Activated T-cell treated with anti-CD3 and anti-CD28 coated beads for 24 hours (primary cell): Measurements from ENCODE around the gene RPL7L1.
"Not testable (repeated sequence)": the region's sequence is repeated elsewhere in the genome, so short reads cannot be mapped to it uniquely, and the experiment has no call there.

Source experiments
- DNase-seq: peaks from one replicate; pipeline ENCODE4 v3.0.0-alpha.2; 2020; ENCODE audit warnings: low read depth

The RPL7L1 gene

DNA sequence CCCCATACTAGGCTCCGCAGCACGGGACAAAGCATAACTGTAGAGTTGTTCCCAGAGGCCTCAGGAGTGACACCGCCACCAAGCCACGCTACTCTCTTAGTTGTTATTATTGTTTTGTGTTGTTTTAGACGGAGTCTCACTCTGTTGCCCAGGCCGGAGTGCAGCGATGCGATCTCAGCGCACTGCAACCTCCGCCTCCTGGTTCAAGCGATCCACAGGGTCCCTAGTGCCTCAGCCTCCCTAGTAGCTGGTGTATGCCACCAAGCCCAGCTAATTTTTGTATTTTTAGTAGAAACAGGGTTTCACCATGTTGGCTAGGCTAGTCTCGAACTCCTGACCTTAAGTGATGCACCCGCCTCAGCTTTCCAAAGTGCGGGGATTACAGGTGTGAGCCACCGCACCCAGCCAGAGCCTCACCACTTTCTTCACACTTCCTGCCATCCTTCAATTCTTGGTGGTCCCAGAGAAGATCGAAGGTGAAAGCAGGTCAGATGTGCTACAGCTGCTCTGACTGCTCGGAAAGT is 11.8 kb downstream of the RPL7L1 start:
- DNase-seq = no peak

DNA sequence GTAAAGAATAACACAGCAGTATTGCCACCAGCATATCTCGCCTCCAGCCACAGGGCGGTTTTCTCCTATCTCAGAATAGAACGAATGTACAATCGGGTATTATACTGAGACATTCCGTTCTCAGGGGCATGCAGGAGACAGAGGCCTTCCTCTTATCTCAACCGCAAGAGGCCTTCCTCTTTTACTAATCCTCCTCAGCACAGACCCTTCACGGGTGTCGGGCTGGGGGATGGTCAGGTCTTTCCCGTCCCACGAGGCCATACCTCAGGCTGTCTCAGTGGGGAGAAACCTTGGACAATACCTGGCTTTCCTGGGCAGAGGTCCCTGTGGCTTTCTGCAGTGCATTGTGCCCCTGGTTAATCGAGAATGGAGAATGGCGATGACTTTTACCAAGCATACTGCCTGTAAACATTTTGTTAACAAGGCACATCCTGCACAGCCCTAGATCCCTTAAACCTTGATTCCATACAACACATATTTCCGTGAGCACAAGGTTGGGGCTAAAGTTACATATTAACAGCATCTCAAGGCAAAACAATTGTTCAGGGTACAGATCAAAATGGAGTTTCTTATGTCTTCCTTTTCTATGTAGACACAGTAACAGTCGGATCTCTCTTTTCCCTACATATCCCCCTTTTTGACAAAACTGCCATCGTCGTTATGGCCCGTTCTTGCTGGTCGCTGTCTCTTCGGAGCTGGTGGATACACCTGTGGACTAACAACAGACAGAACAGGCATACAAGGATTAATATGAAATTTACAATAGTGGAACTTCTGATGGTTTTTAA is 14.8 kb downstream of the RPL7L1 start:
- DNase-seq = not testable (repeated sequence)

DNA sequence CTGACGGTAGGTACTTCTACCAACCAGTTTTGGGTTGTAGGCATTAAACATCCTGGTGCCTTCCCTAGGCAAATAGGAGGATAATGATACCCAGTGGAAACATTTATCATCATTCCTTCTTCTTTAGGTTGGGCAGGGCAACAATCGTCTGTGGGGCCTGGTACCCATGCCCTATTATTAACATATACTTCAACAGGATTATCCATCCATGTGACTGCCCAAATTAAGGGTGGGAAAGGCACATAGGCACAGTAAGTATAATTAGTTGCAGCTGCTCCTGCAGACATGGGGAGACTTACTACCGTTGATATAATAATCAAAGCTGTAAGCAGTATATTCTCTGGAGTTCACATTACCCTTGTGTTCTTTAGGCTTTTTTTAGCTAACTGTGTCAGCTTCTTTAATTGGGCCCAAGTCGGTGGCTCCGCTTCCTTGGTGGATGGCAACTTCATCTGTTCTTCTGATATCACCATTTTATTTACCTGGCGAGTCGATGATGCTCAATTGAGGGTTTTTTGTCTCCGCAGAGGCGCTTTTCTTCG is 16.8 kb downstream of the RPL7L1 start:
- no peak for DNase-seq

DNA sequence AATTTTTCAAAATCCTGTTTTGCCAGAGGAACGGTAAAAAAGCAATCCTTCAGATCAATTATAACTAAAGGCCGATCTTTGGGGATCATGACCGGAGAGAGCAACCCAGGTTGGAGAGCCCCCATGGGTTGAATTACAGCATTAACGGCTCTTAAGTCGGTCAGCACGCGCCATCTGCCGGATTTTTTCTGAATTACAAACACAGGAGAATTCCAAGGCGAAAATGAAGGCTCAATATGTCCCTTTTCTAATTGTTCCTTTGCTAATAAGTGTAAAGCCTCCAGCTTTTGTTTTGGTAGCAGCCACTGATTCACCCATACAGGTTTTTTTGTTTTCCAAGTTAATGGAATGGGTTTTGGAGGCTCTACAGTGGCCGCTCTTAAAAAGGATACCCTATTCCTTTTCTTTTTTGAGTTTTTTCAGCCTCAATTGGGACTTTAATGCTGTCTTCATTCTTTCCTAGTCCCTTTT is 19.5 kb downstream of the RPL7L1 start:
- DNase-seq = peak; percentile 65

DNA sequence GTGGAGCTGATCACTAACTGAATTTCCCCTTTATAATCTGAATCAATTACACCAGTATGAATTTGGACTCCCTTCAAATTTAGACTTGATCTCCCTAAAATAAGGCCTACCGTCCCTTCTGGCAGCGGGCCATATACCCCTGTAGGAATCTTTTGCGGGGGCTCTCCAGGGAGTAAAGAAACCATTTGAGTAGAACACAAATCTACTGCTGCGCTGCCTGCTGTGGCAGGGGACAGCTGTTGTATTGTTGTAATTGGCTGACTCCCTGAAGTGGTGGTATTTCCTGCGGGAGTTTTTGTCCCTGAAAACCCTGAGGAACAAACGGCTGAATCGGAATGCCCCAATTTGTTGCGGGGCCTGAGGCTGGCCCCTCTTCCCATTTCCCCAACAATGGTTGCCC is 20.5 kb downstream of the RPL7L1 start:
- DNase-seq = no peak

DNA sequence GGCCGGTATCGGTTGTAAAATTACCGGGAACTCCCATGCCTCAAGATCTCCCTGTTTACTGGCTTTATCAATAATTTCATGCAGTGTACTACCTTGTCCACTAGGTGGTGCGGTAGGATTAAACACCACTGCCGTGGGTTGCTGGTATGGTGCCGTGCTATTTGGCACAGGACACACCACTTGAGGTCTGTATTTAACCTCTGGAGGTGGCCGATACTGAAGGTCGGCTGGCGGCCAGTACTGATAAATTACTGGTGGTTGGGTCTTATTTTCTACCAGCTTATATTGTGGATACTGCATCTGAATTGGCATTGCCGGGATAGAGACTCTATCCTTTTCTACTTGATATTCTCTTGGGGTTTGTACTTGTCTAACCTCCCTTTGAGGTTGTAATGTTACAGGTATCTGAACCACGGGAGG is 22.1 kb downstream of the RPL7L1 start:
- peak; percentile 68 for DNase-seq

DNA sequence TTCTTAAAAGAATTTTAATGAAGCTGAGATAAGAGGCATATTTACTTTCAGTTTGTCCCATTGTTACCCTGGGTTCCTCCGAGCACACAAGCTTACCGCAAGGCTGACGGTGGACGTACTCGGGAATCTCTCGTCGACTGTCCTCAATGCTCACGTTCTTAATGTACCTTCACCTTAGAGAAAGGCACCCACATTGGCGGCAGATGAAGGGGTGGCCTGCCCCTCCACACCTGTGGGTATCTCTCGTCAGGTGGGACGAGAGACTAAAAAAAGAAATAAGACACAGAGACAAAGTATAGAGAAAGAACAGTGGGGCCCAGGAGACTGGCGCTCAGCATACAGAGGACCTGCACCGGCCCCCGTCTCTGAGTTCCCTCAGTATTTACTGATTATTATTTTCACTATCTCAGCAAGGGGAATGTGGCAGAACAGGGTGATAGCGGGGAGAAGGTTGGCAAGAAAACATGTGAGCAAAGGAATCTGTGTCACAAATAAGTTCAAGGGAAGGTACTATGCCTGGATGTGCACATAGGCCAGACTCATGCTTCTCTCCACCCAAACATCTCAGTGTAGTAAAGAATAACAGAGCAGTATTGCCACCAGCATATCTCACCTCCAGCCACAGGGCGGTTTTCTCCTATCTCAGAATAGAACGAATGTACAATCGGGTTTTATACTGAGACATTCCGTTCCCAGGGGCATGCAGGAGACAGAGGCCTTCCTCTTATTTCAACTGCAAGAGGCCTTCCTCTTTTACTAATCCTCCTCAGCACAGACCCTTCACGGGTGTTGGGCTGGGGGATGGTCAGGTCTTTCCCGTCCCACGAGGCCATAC is 23.2 kb downstream of the RPL7L1 start:
- DNase-seq = not testable (repeated sequence)

DNA sequence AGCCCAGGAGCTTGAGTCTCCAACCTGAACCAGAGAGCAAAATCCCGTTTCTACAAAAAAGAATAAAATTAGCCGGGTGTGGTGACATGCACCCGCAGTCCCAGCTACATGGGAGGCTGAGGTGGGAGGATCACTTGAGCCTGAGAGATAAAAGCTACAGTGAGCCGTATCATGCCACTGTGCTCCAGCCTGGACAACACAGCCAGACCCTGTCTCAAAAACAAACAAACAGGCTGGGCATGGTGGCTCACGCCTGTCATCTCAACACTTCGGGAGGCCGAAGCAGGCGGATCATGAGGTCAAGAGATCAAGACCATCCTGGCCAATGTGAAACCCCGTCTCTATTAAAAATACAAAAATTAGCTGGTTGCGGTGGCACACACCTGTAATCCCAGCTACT is 25.1 kb downstream of the RPL7L1 start:
- DNase-seq = no peak

DNA sequence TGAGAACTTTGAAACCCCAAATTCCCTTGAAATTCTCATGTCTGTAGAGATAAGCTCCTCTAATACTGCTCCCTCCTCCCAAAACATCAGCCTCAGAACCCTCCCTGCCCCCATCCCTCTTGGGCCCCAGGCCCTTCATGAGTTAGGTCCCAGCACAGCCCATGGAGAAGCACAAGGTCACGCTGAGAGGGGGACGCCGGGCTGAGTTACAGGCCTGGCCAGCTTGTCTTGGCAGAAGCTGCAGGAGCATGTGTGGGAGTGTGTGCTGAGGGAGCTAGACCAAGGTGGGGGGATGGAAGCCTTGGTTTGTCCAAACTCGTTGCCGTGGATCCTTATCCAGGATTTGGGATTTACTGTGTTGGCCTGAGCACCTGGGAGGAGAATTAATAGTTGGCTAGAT is 27.9 kb downstream of the RPL7L1 start:
- DNase-seq = no peak

DNA sequence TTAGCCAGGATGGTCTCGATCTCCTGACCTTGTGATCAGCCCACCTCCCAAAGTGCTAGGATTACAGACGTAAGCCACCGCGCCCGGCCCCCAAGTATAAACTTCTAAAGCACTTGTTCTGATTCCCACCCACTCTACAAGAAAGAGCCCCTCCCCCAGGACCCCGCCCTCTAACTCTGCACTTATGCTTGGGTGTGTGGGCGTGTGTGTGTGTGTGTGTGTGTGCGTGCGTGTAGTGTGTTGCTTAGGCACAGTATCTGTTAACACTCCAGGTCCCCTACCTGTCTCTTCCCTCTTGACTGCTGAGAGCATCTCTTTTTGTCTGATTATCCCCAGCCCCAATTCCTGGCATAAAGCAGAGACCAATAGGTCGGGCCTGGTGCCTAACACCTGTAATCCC is 30.4 kb downstream of the RPL7L1 start:
- DNase-seq = no peak

DNA sequence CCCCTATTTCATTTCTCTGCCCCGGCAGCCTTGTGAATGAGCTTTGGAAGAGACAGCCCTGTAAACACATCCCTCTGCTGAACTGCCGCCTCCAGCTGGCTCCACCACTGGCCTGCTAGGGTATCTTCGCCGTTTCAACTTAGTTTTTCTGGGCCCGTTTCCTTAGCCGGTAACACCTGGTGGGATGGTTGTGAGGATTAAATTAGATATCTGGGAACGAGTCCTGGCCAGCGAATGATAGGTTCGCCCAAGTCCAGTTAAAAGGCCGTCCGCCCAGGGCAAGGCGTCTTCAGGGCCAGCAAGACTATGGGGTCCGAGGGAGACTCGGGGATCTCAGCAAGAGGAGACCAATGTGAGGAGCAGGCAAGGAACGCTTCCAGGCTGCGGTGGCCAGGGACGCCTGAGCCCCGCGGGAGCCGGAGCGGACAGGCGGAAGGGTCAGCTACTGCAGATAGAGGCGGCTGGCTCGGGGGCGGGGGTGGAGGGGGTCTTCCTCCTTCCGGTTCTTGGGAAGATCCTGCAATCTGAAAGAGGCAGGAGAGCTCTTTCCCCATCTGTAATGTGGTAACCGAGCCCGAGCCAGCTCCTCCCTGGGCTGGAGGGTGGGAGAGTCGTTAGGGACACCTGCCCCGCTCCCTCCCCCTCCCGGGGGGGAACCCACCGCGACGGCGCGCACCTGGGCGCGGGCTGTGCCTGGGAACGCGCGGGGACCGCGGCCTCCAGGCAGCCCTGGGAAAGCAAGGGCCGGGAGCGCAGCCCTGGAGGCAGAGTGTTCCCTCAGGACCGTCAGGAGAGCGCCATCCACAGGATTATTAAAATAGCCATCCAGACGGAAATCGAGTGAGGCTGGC is 32.0 kb downstream of the RPL7L1 start:
- no peak for DNase-seq

DNA sequence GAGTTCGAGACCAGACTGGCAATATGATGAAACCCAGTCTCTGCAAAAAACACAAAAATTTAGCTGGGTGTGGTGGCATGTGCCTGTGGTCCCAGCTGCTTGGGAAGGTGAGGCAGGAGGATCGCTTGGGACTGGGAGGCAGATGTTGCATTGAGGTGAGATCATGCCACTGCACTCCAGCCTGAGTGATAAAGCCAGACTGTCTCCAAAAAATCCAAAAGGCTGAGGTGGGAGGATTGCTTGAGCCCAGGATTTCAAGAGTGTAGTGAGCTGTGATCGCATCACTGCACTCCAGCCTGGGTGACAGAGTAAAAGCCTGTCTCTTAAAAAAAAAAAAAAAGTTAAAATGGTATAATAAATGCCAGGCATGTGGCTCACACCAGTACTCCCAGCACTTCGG is 35.1 kb downstream of the RPL7L1 start:
- DNase-seq = no peak

DNA sequence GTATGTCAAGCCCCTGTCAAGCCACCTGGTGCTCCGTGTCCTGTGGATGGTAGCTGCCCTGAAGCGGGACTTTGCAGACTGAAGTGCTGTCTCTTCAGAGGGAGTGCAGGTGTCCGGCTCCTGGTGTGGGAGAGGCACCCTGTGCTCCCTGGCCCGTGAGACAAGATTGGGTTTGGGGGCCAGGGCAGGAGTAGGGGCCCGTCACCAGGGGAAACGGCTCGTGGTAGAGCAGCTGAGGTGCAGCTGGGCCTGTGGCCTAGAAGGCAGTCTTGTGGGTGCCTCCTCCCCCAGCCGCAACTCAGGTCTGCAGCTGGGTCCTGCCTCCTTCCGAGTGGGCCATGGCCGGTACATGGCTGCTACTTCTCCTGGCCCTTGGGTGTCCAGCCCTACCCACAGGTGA is 36.3 kb downstream of the RPL7L1 start, which contains the start of gene PTCRA:
Gene PTCRA (plus strand): TSS at position 322 of the 400 bp plus-strand sequence. CDS start 17 bp downstream, at position 339.
- DNase-seq = no peak

DNA sequence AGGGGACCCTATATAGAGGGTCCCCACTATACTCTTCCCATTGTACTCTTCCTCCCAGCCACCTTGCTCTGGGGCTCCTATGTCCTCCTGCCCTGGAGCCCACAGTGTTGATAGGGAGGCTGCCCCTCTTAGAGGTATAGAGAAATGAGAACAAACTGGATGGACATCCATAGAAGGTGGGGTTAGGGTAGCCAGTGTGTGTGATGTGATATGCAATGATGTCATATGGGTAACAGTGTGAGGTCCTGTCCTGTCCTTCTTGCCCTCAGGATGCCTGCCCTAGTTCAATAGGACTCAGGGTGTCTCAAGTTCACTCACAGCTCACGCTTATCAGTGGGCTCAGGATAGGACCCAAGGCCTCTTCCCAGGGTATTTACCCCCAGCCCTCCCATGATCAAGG is 36.9 kb downstream of the RPL7L1 start:
- no peak for DNase-seq

DNA sequence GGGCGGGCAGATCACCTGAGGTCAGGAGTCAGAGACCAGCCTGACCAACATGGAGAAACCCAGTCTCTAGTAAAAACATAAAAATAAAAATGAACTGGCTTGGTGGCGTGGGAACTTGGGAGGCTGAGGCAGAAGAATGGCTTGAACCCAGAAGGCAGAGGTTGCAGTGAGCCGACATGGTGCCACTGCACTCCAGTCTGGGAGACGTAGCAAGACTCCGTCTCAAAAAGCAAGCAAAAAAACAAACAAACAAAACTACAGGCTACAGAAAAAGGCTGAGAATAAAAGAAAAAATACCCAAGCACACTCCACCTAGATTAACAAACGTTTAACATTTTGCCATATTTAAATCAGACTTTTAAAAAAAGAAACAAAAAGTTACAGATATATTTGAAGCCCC is 42.4 kb downstream of the RPL7L1 start:
- no peak for DNase-seq

DNA sequence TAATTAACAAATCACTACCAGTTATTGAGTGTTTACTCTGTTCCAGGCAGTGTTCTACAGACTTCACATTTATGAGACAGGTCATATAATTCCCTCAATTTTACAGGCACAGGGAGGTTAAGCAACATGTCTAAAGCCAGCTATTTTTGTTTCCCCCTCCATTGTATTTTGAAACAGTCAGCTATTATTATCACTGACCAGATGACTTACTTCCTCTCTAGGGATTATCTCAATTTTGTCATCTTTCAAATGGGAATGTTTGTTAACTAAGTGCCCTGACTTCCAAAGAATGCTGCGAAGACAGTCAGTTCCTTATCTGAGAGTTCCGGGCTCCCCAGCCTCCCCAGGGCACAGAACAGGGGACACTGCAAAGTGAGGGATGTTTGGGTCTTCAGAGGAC is 44.2 kb downstream of the RPL7L1 start:
- no peak for DNase-seq

DNA sequence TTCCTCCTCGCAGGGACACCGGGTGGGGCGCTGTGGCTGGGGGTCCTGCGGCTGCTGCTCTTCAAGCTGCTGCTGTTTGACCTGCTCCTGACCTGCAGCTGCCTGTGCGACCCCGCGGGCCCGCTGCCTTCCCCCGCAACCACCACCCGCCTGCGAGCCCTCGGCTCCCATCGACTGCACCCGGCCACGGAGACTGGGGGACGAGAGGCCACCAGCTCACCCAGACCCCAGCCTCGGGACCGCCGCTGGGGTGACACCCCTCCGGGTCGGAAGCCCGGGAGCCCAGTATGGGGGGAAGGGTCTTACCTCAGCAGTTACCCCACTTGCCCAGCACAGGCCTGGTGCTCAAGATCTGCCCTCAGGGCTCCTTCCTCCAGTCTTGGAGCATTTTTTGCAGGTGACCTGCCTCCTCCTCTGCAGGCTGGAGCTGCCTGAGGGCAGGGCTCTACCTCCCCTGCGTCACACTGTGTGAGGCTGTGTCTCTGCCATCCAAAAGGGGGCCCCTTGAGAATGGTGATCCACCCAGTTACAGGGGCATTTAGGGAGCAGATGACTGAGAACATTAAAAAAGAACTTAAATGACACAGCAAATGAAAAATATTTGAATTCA is 45.9 kb downstream of the RPL7L1 start:
- no peak for DNase-seq

DNA sequence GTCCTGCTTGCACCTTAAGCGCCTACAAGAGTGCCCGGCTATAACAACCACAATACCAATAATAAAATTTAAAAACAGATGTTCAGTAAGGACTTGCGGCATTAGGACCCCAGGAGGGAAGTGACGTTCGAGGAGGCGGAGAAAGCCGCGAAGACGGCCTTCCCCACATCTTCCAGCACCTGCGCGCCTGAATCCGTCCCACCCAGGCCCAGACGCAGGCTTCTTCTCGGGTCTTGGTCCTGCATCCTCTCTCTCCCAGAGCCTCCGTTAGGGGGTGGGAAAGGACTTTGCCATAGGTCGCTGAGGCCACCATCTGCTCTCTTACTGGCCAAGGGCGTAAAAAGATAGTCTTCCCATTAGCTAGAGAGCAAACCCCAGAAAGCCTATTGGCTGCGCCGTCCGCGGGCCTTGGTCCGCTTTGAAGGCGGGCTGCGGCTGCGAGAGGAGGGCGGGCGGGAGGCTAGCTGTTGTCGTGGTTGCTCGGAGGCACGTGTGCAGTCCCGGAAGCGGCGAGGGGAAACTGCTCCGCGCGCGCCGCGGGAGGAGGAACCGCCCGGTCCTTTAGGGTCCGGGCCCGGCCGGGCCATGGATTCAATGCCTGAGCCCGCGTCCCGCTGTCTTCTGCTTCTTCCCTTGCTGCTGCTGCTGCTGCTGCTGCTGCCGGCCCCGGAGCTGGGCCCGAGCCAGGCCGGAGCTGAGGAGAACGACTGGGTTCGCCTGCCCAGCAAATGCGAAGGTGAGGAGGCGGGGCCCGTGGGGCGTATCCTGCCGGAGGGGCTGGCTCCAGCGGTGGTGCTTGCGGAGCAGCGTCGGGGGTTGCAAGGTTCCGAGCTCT is 49.8 kb downstream of the RPL7L1 start, which contains the start of gene CNPY3:
Gene CNPY3 (plus strand): TSS at position 495 of the 835 bp plus-strand sequence. CDS start 91 bp downstream, at position 586.
- DNase-seq = peak; percentile 90

DNA sequence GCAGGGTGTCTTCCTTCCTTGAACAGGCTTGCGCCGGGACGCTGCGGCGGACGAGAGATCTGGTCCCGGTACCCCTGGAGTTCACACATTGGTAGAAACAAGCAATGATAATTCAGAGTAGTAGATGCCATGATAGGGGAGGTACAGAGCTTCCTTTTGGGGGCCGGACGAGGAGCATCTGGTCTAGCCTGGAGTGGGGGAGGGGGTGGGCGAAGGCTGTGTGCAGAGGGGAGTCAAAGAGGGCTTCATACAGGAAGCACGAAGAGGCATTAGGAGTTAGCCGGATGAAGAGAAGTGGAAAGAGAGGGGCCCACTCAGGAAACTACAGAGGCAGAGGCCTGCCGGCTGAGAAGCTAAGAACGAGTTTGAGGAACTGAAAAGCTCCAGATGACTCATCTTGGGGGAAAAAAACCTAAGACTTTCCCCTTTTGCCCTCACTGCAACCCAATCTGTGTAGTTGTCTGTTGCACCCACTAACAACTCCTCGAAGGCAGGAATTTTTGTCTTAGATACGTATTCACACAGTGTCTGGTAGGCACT is 50.5 kb downstream of the RPL7L1 start:
- peak; percentile 59 for DNase-seq

DNA sequence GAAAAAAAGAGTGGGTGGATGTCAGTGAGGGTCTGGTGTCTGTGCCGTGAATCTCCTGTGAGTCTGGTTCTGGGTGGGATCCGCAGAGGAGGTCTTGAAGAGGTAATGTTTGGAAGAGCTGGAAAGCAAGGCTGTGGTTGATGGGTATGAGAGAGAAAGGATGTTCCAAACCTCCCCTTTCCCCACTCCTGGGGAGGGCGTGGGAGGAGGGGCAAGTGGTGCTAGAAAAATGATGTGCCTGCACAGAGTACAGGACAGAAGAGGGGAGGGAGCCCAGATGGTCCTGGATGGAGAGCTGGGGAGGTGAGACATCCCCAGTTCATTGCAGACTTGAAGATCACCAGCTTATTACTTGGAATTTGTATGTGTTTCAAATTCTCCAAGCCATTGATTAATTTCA is 53.0 kb downstream of the RPL7L1 start:
- DNase-seq = no peak
